Measurements from ENCODE around the gene SEPTIN12.

Gene SEPTIN12

DNA sequence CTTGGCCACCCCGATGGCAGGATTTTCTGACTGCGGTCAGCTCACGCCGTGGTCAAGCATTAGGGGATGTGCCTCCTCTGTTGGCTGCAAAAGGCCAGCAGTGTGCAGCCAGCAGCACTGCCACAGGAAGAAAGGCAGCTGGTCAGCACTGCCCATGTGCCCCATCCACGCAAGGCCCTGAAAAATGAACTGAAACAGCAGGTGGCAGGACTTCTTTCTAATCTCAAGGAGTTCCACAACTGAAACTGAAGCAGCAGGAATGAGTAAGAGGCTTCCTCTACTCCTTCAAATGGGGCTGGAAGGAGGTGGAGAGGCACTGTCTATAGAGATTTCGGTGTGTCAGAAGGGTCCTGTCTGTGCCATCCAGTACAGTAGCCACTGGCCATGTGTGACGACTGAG, 24.4 kb downstream of the SEPTIN12 start:
- no peaks in the 10 kb centered on the region for H3K27me3 ChIP-seq (replicated peaks; ENCODE audit: control insufficient read depth, insufficient read depth, low read length)
- no peak for TF ChIP-seq CTCF (IDR thresholded peaks at IDR 0.05; ENCODE audit: insufficient read depth, low read length, poor library complexity, severe bottlenecking)
- DNase-seq (ENCODE audit: extremely low read depth, insufficient read length): no peak
- H3K4me3 ChIP-seq (replicated peaks; ENCODE audit: low read depth, low read length): no peak overlapping the region
- peaks cover 22% of the 10 kb centered on the region for H3K36me3 ChIP-seq (ENCODE audit: control insufficient read depth, insufficient read depth, low read length)

GRCh38 chr16:4762205-4762604, 25.9 kb downstream of the SEPTIN12 start:
- no peak for DNase-seq (ENCODE audit: extremely low read depth, insufficient read length)
- H3K27me3 ChIP-seq (replicated peaks; ENCODE audit: control insufficient read depth, insufficient read depth, low read length): no peaks in the 10 kb centered on the region
- no peak for TF ChIP-seq CTCF (IDR thresholded peaks at IDR 0.05; ENCODE audit: insufficient read depth, low read length, poor library complexity, severe bottlenecking)
- no peak overlapping the region for H3K4me3 ChIP-seq (replicated peaks; ENCODE audit: low read depth, low read length)
- peaks cover 25% of the 10 kb centered on the region for H3K36me3 ChIP-seq (ENCODE audit: control insufficient read depth, insufficient read depth, low read length)

GRCh38 chr16:4760221-4760910, 27.8 kb downstream of the SEPTIN12 start:
- TF ChIP-seq CTCF (IDR thresholded peaks at IDR 0.05; ENCODE audit: insufficient read depth, low read length, poor library complexity, severe bottlenecking): no peak
- H3K4me3 ChIP-seq (replicated peaks; ENCODE audit: low read depth, low read length): no peak overlapping the region
- DNase-seq (ENCODE audit: extremely low read depth, insufficient read length): no peak
- peaks cover 31% of the 10 kb centered on the region for H3K36me3 ChIP-seq (ENCODE audit: control insufficient read depth, insufficient read depth, low read length)
- no peaks in the 10 kb centered on the region for H3K27me3 ChIP-seq (replicated peaks; ENCODE audit: control insufficient read depth, insufficient read depth, low read length)

DNA sequence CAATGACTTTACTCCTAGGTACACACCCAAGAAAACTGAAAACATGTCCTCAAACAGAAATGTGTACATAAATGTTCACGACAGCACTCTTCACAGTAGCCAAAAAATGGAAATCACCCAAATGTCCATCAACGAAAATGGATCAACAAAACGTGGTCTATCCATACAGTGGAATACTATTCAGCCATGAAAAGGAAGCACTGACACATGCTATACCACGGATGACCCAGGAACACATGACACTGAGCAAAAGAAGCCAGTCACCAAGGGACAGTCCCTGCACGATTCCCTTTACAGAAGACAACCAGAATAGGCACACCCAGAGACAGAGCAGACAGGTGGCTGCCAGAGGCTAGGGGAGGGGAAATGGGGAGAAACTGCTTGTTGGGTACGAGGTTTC, 32.5 kb downstream of the SEPTIN12 start:
- Histone ChIP-seq H3K36me3 (ENCODE audit: control insufficient read depth, insufficient read depth, low read length) (peaks cover 39% of the 10 kb centered on the region), H3K4me3 (replicated peaks; ENCODE audit: low read depth, low read length) (no peak overlapping the region), H3K27me3 (replicated peaks; ENCODE audit: control insufficient read depth, insufficient read depth, low read length) (no peaks in the 10 kb centered on the region)
- no peak for TF ChIP-seq CTCF (IDR thresholded peaks at IDR 0.05; ENCODE audit: insufficient read depth, low read length, poor library complexity, severe bottlenecking)
- no peak for DNase-seq (ENCODE audit: extremely low read depth, insufficient read length)

DNA sequence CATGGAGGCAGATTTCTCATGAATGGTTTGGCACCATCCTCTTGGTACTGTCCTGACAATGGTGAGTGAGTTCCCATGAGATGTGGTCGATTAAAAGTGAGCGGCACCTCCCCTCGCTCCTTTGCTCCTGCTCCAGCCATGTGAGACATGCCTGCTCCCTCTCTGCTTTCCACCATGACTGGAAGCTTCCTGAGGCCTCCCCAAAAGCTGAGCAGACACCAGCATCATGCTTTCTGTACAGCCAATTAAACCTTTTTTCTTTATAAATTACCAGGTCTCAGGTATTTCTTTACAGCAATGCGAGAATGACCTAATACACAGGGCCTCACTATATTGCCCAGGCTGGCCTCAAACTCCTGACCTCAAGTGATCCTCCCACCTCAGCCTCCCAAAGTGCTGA, 33.3 kb downstream of the SEPTIN12 start:
- H3K4me3 ChIP-seq (replicated peaks; ENCODE audit: low read depth, low read length): no peak overlapping the region
- peaks cover 32% of the 10 kb centered on the region for H3K36me3 ChIP-seq (ENCODE audit: control insufficient read depth, insufficient read depth, low read length)
- no peak for TF ChIP-seq CTCF (IDR thresholded peaks at IDR 0.05; ENCODE audit: insufficient read depth, low read length, poor library complexity, severe bottlenecking)

GRCh38 chr16:4753227-4753626, 34.9 kb downstream of the SEPTIN12 start:
- TF ChIP-seq CTCF (IDR thresholded peaks at IDR 0.05; ENCODE audit: insufficient read depth, low read length, poor library complexity, severe bottlenecking): no peak
- Histone ChIP-seq H3K4me3 (replicated peaks; ENCODE audit: low read depth, low read length) (no peak overlapping the region), H3K27me3 (replicated peaks; ENCODE audit: control insufficient read depth, insufficient read depth, low read length) (no peaks in the 10 kb centered on the region), H3K36me3 (ENCODE audit: control insufficient read depth, insufficient read depth, low read length) (peaks cover 31% of the 10 kb centered on the region)
- DNase-seq (ENCODE audit: extremely low read depth, insufficient read length): no peak

More for the DNA sequence above, 33.3 kb downstream of the SEPTIN12 start:
- DNase-seq (ENCODE audit: extremely low read depth, insufficient read length): no peak
- no peaks in the 10 kb centered on the region for H3K27me3 ChIP-seq (replicated peaks; ENCODE audit: control insufficient read depth, insufficient read depth, low read length)
